Kidney (tissue), 14 donors: ENCODE measurements around the gene CNGA3. TPM values are rescaled to one million over a fixed set of nuclear protein-coding genes. Genes with fewer than 3 reads are reported as not detected.

ENCODE experiments used
- DNase-seq, 5 donors: peaks; one replicate each; pipeline ENCODE4 v3.0.0-alpha.2; 2013 to 2020
- FAIRE-seq: peaks from 2 replicates; lab custom pipeline; 2012; peaks lifted over from hg19 to GRCh38; lab: Jason Lieb, UNC
- H3K27ac ChIP-seq, 2 donors: one replicate each; pipeline ENCODE4 v1.7.0; 2013; ENCODE audit warnings: low read depth in 2 of 2, low read length in 2 of 2, inconsistent platforms in 1 of 2
- H3K27me3 ChIP-seq: one replicate; pipeline ENCODE4 v1.7.1; 2013; ENCODE audit warnings: low read length, inconsistent platforms; ENCODE audit not compliant: control insufficient read depth, insufficient read depth
- H3K36me3 ChIP-seq, 3 donors: one replicate each; pipeline versions ENCODE4 v1.7.0 to v1.7.1; 2013; ENCODE audit warnings: low read length in 3 of 3, control low read depth in 1 of 3, inconsistent platforms in 1 of 3; ENCODE audit not compliant: insufficient read depth in 3 of 3, control insufficient read depth in 2 of 3
- H3K4me1 ChIP-seq, 3 donors: one replicate each; pipeline versions ENCODE4 v1.7.0 to v1.7.1; 2013; ENCODE audit warnings: low read length in 3 of 3, inconsistent platforms in 1 of 3, low read depth in 1 of 3; ENCODE audit not compliant: control insufficient read depth in 2 of 3, insufficient read depth in 2 of 3
- H3K4me3 ChIP-seq, 3 donors: one replicate each; pipeline versions ENCODE4 v1.7.0 to v1.8.1; 2013; ENCODE audit warnings: low read length in 3 of 3, control low read depth in 1 of 3, inconsistent platforms in 1 of 3
- H3K9ac ChIP-seq, 3 donors: one replicate each; pipeline versions ENCODE4 v1.7.0 to v1.7.1; 2013; ENCODE audit warnings: low read length in 3 of 3, control low read depth in 1 of 3, inconsistent platforms in 1 of 3
- H3K9me3 ChIP-seq, 3 donors: one replicate each; pipeline versions ENCODE4 v1.7.0 to v1.7.1; 2013; ENCODE audit warnings: low read length in 3 of 3, control low read depth in 1 of 3, inconsistent platforms in 1 of 3; ENCODE audit not compliant: control insufficient read depth in 2 of 3, insufficient read depth in 1 of 3
- CTCF ChIP-seq: IDR thresholded peaks from 3 replicates; pipeline ENCODE4 v1.5.1; 2012; ENCODE audit warnings: mild to moderate bottlenecking, moderate library complexity, borderline replicate concordance; ENCODE audit not compliant: insufficient read depth; ENCODE audit errors: extremely low read depth
- intact Hi-C: fragments of 100-400 bp; cut with DNase I; formaldehyde crosslinking; loops from one replicate; pipeline ENCODE4 v1.11.1; 2022
- polyA plus RNA-seq: library from polyadenylated mRNA; stranded (reverse); fragments of 350-450 nt; fragmentation: Illumina TruSeq; extraction: RNeasy Lipid Tissue Mini Kit (QIAGEN cat#74804); gene quantifications from one replicate; pipeline ENCODE4 v1.2.3, GENCODE V29; 2014; ENCODE audit warnings: low read depth, low replicate concordance; ENCODE audit not compliant: insufficient read depth
- total RNA-seq: library from RNA; stranded (reverse); fragmentation: NEBNext Ultra II Directional; extraction: Animal tissue kit (Norgen Biotek cat#: 25700); gene quantifications from one replicate; pipeline ENCODE4 v1.2.1, GENCODE V29; 2021
- donor health status: control.
- donor health status: control.
- donor health status: control.
- donor health status: control.
- donor health status: control.
- donor health status: DM: yes; HTN: yes; CAD: no.
- donor health status: Normal renal cell carcinoma (clear cell type).

CNGA3 gene
- total and polyA plus RNA-seq, 2 donors from 2014 or later, result not detected

- no peak overlapping the region for H3K27ac ChIP-seq
- TF ChIP-seq CTCF, result no peak
- no peaks in the 10 kb centered on the region for H3K4me1 ChIP-seq
- DNase-seq, result no peak
- H3K4me3 ChIP-seq, result no peak overlapping the region
- H3K9ac ChIP-seq, result no peak overlapping the region
- H3K27me3 ChIP-seq, result peaks cover 30% of the 10 kb centered on the region
- H3K9me3 ChIP-seq, result peaks cover 0 to 4% (median 0%) of the 10 kb centered on the region in 3 donors
- FAIRE-seq, result no peak
- H3K36me3 ChIP-seq, result no peaks in the 10 kb centered on the region
- intact Hi-C loops, result no loop called here
These were observed 4.2 kb downstream of the CNGA3 start for GRCh38 chr2:98350411-98350810.

- H3K27me3 ChIP-seq, result no peaks in the 10 kb centered on the region
- TF ChIP-seq CTCF, result no peak
- DNase-seq, result no peak
- peaks cover 0 to 4% (median 0%) of the 10 kb centered on the region in 3 donors for H3K9me3 ChIP-seq
- H3K36me3 ChIP-seq, result no peaks in the 10 kb centered on the region
- no peak for FAIRE-seq
- no peak overlapping the region for H3K9ac ChIP-seq
- no peaks in the 10 kb centered on the region for H3K4me1 ChIP-seq
- no peak overlapping the region for H3K4me3 ChIP-seq
- no peak overlapping the region for H3K27ac ChIP-seq
- intact Hi-C loops, result no loop called here
These were observed 9.6 kb downstream of the CNGA3 start for GRCh38 chr2:98355881-98356280.

- Histone ChIP-seq H3K9me3 (peaks cover 0 to 4% (median 0%) of the 10 kb centered on the region in 3 donors), H3K4me1 (no peaks in the 10 kb centered on the region), H3K27me3 (no peaks in the 10 kb centered on the region), H3K4me3 (no peak overlapping the region), H3K9ac (no peak overlapping the region), H3K27ac (no peak overlapping the region), H3K36me3 (no peaks in the 10 kb centered on the region)
- intact Hi-C loops, result no loop called here
- DNase-seq (no peak), FAIRE-seq (no peak)
- no peak for TF ChIP-seq CTCF
These were observed 10.5 kb downstream of the CNGA3 start for GRCh38 chr2:98356729-98357128.

GRCh38 chr2:98357849-98358248 lies 11.6 kb downstream of the CNGA3 start:
- Histone ChIP-seq H3K27me3 (no peaks in the 10 kb centered on the region), H3K4me3 (no peak overlapping the region), H3K4me1 (no peaks in the 10 kb centered on the region), H3K27ac (no peak overlapping the region), H3K36me3 (no peaks in the 10 kb centered on the region), H3K9me3 (peaks cover 0 to 5% (median 0%) of the 10 kb centered on the region in 3 donors), H3K9ac (no peak overlapping the region)
- no peak for FAIRE-seq
- intact Hi-C loops, result no loop called here
- TF ChIP-seq CTCF, result no peak
- no peak for DNase-seq
